NT2/D1 (cell line): ENCODE measurements around the gene AGPAT2.
A peak's percentile ranks its signal among the peaks of the same experiment; 100 is the strongest.
"Not testable (repeated sequence)": the region's sequence is repeated elsewhere in the genome, so short reads cannot be mapped to it uniquely, and the experiment has no call there.

ENCODE experiments used
- DNase-seq: peaks from one replicate; pipeline ENCODE4 v3.0.0-alpha.2; 2011; ENCODE audit warnings: low read depth, low spot score
- H3K27me3 ChIP-seq: 2 replicates; pipeline ENCODE4 v1.6.0; 2011; ENCODE audit warnings: mild to moderate bottlenecking; ENCODE audit not compliant: insufficient read length, insufficient read depth
- H3K36me3 ChIP-seq: 2 replicates; pipeline ENCODE4 v1.6.1; 2011; ENCODE audit warnings: mild to moderate bottlenecking, low read length, mixed read lengths; ENCODE audit not compliant: insufficient read depth, insufficient read length
- H3K4me1 ChIP-seq: 2 replicates; pipeline ENCODE4 v1.5.1; 2011; ENCODE audit not compliant: insufficient read depth, insufficient read length
- H3K4me3 ChIP-seq: 2 replicates; pipeline ENCODE4 v1.5.1; 2011; ENCODE audit warnings: low read depth; ENCODE audit not compliant: insufficient read length
- H3K9ac ChIP-seq: 2 replicates; pipeline ENCODE4 v1.6.0; 2011; ENCODE audit warnings: low read depth; ENCODE audit not compliant: insufficient read length
- H3K9me3 ChIP-seq: 2 replicates; pipeline ENCODE4 v1.5.1; 2011; ENCODE audit warnings: mild to moderate bottlenecking, low read length; ENCODE audit not compliant: insufficient read depth
- SUZ12 ChIP-seq: IDR thresholded peaks from 2 replicates; pipeline ENCODE4 v1.6.1; 2011; ENCODE audit not compliant: insufficient read length, insufficient read depth; ENCODE audit errors: extremely low read depth
- YY1 ChIP-seq: IDR thresholded peaks from 2 replicates; pipeline ENCODE4 v1.6.1; 2011; ENCODE audit not compliant: insufficient read length, insufficient read depth
- ZNF274 ChIP-seq: IDR thresholded peaks from 2 replicates; pipeline ENCODE4 v1.6.1; 2011; ENCODE audit warnings: mild to moderate bottlenecking, low read depth, low read length

The AGPAT2 gene

DNA sequence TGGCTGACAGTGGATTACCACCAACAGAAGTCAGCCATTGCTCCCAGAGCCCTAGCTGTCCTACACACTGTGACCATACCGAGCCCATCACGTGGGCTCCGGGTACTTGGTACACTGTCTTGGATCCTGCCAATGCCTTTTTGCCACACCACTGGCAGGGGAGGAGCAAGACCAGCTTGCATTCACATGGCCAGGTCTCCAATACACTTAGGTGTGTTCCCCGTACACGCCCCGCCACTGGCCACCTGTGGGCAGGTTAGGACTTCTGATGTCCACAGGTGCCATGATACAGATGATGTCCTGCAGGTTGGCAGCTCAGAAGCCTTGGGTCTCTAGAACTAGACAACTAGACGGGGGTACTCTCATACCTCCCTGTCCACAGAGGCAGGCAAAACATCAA is 19.8 kb upstream of the AGPAT2 start:
- H3K9me3 ChIP-seq: no peaks in the 10 kb centered on the region
- no peak overlapping the region for H3K4me3 ChIP-seq
- H3K36me3 ChIP-seq: no peaks in the 10 kb centered on the region
- H3K27me3 ChIP-seq: peaks cover 9% of the 10 kb centered on the region
- H3K9ac ChIP-seq: no peak overlapping the region
- TF ChIP-seq YY1: no peak
- no peak for TF ChIP-seq SUZ12
- no peak for TF ChIP-seq ZNF274
- no peak for DNase-seq
- H3K4me1 ChIP-seq: peaks cover 12% of the 10 kb centered on the region

GRCh38 chr9:136705564-136705963 is 18.3 kb upstream of the AGPAT2 start:
- no peak for DNase-seq
- Histone ChIP-seq H3K36me3 (no peaks in the 10 kb centered on the region), H3K9ac (no peak overlapping the region), H3K4me1 (peaks cover 16% of the 10 kb centered on the region), H3K27me3 (peaks cover 2% of the 10 kb centered on the region), H3K9me3 (no peaks in the 10 kb centered on the region), H3K4me3 (no peak overlapping the region)
- TF ChIP-seq YY1 (no peak), ZNF274 (no peak), SUZ12 (no peak)

- not testable (repeated sequence) for H3K9ac ChIP-seq, H3K9me3 ChIP-seq, H3K27me3 ChIP-seq, DNase-seq, H3K4me3 ChIP-seq, H3K36me3 ChIP-seq
- H3K4me1 ChIP-seq: peaks cover 14% of the 10 kb centered on the region
These were observed 17.5 kb upstream of the AGPAT2 start for GRCh38 chr9:136704741-136705140.

GRCh38 chr9:136703276-136703860 is 16.1 kb upstream of the AGPAT2 start:
- Histone ChIP-seq H3K9ac (no peak overlapping the region), H3K4me3 (no peak overlapping the region), H3K27me3 (no peaks in the 10 kb centered on the region), H3K9me3 (no peaks in the 10 kb centered on the region), H3K36me3 (no peaks in the 10 kb centered on the region), H3K4me1 (peaks cover 6% of the 10 kb centered on the region)
- TF ChIP-seq SUZ12 (no peak), ZNF274 (no peak), YY1 (no peak)
- no peak for DNase-seq

DNA sequence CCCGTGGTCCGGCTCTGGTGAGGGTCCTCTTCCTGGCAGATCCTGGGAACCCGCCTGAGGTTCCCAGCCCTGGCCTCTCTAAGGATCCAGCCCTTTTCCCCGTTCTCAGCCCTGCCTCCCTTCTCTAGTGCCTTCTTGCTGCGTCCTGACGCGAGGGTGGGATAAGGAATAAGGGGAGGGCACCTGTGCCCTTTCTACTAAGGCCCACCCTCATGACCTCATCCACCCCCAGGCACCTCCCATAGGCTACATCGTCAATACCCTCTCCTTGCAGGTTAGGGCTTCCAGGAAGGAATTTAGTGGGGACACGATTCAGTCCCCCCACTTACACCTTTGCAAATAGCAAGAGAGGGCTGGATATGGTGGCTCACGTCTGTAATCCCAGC is 14.4 kb upstream of the AGPAT2 start:
- peaks cover 3% of the 10 kb centered on the region; the same call in 1 of the 2 replicates for H3K9me3 ChIP-seq
- H3K4me3 ChIP-seq: no peak overlapping the region
- no peaks in the 10 kb centered on the region for H3K36me3 ChIP-seq
- TF ChIP-seq YY1 (no peak), ZNF274 (no peak), SUZ12 (no peak)
- DNase-seq: no peak
- peaks cover 12% of the 10 kb centered on the region for H3K4me1 ChIP-seq
- H3K9ac ChIP-seq: no peak overlapping the region
- H3K27me3 ChIP-seq: no peaks in the 10 kb centered on the region

GRCh38 chr9:136700959-136701667 is 13.9 kb upstream of the AGPAT2 start:
- Histone ChIP-seq H3K9ac (peak overlapping the region; percentile 16), H3K4me1 (peaks cover 17% of the 10 kb centered on the region), H3K27me3 (no peaks in the 10 kb centered on the region), H3K9me3 (peaks cover 3% of the 10 kb centered on the region; the same call in 1 of the 2 replicates), H3K36me3 (no peaks in the 10 kb centered on the region), H3K4me3 (no peak overlapping the region)
- TF ChIP-seq SUZ12 (no peak), ZNF274 (no peak), YY1 (no peak)
- no peak for DNase-seq

- Histone ChIP-seq H3K9me3 (peaks cover 3% of the 10 kb centered on the region; the same call in 1 of the 2 replicates), H3K4me3 (no peak overlapping the region), H3K9ac (no peak overlapping the region), H3K36me3 (no peaks in the 10 kb centered on the region), H3K4me1 (peaks cover 21% of the 10 kb centered on the region), H3K27me3 (no peaks in the 10 kb centered on the region)
- no peak for DNase-seq
- TF ChIP-seq SUZ12 (no peak), YY1 (no peak), ZNF274 (no peak)
These were observed 13.0 kb upstream of the AGPAT2 start for GRCh38 chr9:136700304-136700703.
